ENCODE data around the gene IFNA8. TPM values are rescaled to one million over a fixed set of nuclear protein-coding genes. Genes with fewer than 3 reads are reported as not detected.
A peak's percentile ranks its signal among the peaks of the same experiment; 100 is the strongest.
"Not testable (repeated sequence)": the region's sequence is repeated elsewhere in the genome, so short reads cannot be mapped to it uniquely, and the experiment has no call there.

IFNA8 gene
- total and polyA plus RNA-seq, 7 donors, result not detected

DNA sequence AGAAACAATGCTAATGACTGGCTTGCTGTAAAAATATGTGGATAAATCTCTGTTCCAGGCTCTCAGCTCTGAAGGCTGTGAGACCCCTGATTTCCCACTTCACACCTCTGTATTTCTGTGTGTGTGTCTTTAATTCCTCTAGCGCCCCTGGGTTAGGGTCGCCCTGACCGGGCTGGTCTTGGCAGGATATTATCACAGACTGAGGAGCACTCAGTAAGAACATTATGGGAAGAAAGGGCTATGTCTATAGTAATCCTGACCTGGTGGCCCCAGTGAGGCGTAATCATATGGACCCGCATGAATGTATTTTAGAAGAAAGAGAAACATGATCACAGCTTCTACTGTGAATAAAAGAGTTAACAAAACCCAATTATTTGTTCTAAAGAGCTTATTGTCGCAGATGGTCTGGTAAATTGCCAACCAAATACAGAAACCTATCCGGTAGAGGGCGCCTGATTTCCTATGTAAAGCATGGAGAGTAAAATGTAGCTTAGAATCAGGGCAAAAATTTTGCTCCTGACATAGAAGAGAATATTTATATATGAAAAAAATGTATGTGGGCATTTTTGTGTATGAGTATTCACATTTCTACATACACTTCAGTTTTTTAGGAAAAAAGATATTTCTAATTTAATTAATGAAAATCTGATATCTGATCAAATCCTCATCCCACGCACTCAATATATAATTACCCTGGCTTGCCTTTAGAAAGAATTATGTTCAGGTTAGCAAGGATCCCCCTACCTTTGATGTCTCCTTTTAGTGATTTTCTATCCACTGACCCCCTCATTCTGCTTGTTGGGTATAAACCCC, 25.5 kb downstream of the IFNA8 start:
- Histone ChIP-seq H3K4me3 (no peak overlapping the region), H3K4me1 (no peaks in the 10 kb centered on the region), H3K9me3 (no peaks in the 10 kb centered on the region), H3K27ac (no peak overlapping the region), H3K36me3 (no peaks in the 10 kb centered on the region), H3K27me3 (no peaks in the 10 kb centered on the region)
- WGBS, 2 donors, result 53 to 62% methylated on average over 9 of the region's 9 CpGs
- DNase-seq, result no peak
- intact Hi-C loops (cut with DNase I), result no loop called here
- no peak for TF ChIP-seq EP300 (IDR thresholded peaks at IDR 0.05)
- TF ChIP-seq POLR2A (IDR thresholded peaks at IDR 0.05), result no peak
- TF ChIP-seq POLR2AphosphoS5 (IDR thresholded peaks at IDR 0.05), result no peak
- peak in 2 of 4 experiments; percentile 10 to 39 for TF ChIP-seq CTCF (IDR thresholded peaks at IDR 0.05)

GRCh38 chr9:21435015-21435383, 26.1 kb downstream of the IFNA8 start:
- intact Hi-C loops (cut with DNase I); H3K27ac ChIP-seq; H3K36me3 ChIP-seq; H3K4me1 ChIP-seq; DNase-seq; H3K4me3 ChIP-seq; H3K9me3 ChIP-seq; H3K27me3 ChIP-seq: not testable (repeated sequence)
- 82 to 90% methylated on average over 7 of the region's 7 CpGs for whole genome bisulfite sequencing, 2 donors

- TF ChIP-seq POLR2AphosphoS5 (IDR thresholded peaks at IDR 0.05), result no peak
- no peak for TF ChIP-seq EP300 (IDR thresholded peaks at IDR 0.05)
- TF ChIP-seq POLR2A (IDR thresholded peaks at IDR 0.05), result no peak
- no peak for TF ChIP-seq CTCF (IDR thresholded peaks at IDR 0.05)
- Histone ChIP-seq H3K4me1 (peaks cover 0 to 10% (median 6%) of the 10 kb centered on the region in 4 donors), H3K27me3 (no peaks in the 10 kb centered on the region), H3K9me3 (no peaks in the 10 kb centered on the region), H3K4me3 (no peak within 1 kb of the TSS), H3K36me3 (no peaks in the 10 kb centered on the region), H3K27ac (no peak within 1 kb of the TSS)
- intact Hi-C loops (cut with DNase I), result no loop called here
- 90 to 92% methylated on average over 4 of the region's 4 CpGs for WGBS, 2 donors
- no peak for DNase-seq
Measured at GRCh38 chr9:21440139-21440538, 31.2 kb downstream of the IFNA8 start, which contains the start of gene IFNA1. Gene IFNA1, plus strand, starts transcription at chr9:21440439. Its CDS starts 69 bp downstream, at chr9:21440508.

DNA sequence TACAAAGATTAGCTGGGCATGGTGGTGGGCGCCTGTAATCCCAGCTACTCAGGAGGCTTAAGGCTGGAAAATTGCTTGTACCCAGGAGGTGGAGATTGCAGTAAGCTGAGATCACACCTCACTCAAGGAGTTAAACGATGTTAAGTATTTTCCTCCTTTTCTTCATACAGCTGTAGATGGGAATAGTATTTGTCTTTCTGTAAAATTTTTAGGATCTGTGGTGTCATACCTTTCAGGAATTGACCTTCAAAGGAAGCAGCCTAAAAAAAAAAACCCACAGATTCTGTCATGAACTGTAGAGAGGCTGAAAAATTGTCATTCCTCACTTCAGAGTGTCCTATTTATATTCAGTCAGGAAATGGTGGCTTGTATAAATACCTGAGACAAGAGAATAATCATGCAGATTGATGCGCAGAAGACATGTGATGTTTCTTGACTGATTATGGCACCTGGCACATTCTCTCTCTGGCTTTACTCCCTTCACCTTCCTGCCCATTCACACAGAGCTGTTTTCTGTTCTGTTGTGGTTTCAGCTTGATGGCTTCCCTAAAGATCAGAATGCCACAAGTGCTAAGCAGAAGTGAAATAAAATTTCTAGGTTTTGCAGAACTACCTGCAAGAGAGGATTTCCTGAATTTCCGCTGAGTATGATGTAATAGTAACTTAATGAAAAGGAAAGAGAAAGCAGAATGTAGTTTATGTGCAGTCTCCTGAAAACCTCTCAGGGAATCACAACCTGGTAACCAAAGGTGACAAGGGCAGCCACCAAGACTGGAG, 35.1 kb downstream of the IFNA8 start:
- intact Hi-C loops (cut with DNase I), result no loop called here
- no peaks in the 10 kb centered on the region for H3K27me3 ChIP-seq
- DNase-seq, result no peak
- H3K4me3 ChIP-seq, result no peak overlapping the region
- no peaks in the 10 kb centered on the region for H3K36me3 ChIP-seq
- no peaks in the 10 kb centered on the region for H3K9me3 ChIP-seq
- H3K27ac ChIP-seq, result peak overlapping the region in 2 of 4 donors; percentile 66 to 68
- H3K4me1 ChIP-seq, result peaks cover 0 to 31% (median 22%) of the 10 kb centered on the region in 4 donors
- TF ChIP-seq EP300 (IDR thresholded peaks at IDR 0.05) (no peak), POLR2A (IDR thresholded peaks at IDR 0.05) (no peak), CTCF (IDR thresholded peaks at IDR 0.05) (no peak), POLR2AphosphoS5 (IDR thresholded peaks at IDR 0.05) (no peak)
- WGBS, 2 donors, result 71 to 90% methylated on average over 4 of the region's 4 CpGs

DNA sequence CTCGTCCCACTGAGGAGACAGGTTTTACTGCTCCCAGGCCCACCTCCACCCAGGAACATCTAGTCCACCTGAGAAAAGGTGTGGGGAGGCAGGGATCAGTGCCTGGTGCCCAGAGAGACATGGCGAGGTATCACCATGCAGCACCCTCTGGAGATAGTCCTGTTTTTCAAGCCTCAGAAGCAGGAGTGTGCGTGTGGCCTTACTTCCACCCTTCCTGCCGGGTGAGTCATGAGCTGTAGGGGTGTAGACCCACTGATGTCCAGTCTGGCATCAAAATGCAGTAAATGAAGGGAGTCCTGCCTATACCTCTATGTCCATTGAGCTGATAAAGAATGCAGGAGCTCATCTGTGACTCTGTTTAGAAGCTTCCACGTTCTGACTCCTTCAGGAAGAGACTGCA, 40.4 kb downstream of the IFNA8 start:
- H3K9me3 ChIP-seq; DNase-seq; H3K27me3 ChIP-seq; intact Hi-C loops (cut with DNase I); H3K27ac ChIP-seq; H3K4me3 ChIP-seq; H3K36me3 ChIP-seq: not testable (repeated sequence)
- WGBS, 2 donors, result 83 to 93% methylated on average over 5 of the region's 5 CpGs
- peaks cover 0 to 40% (median 28%) of the 10 kb centered on the region in 4 donors for H3K4me1 ChIP-seq
